ENCODE results near the gene ADAM15.
A peak's percentile ranks its signal among the peaks of the same experiment; 100 is the strongest.

The ADAM15 gene

GRCh38 chr1:155063550-155064110 is 12.5 kb downstream of the ADAM15 start, which contains the start of gene EFNA4:
Gene EFNA4 (plus strand): TSS chr1:155063740. CDS start chr1:155063824, 84 bp downstream.
- TF ChIP-seq CTCF (IDR thresholded peaks at IDR 0.05; ENCODE audit: low read length), result no peak
- no peak for TF ChIP-seq EZH2 (IDR thresholded peaks at IDR 0.05; ENCODE audit: borderline replicate concordance, low read length)
- H3F3A ChIP-seq (ENCODE audit: insufficient read depth, low read length), result no peaks in the 10 kb centered on the region
- peak within 1 kb of the TSS; percentile 62 for H3K4me2 ChIP-seq (ENCODE audit: low read length)
- H3K4me1 ChIP-seq (ENCODE audit: insufficient read depth, low read length, severe bottlenecking), result peaks cover 28% of the 10 kb centered on the region
- H3K79me2 ChIP-seq (ENCODE audit: insufficient read depth, low read length), result no peaks in the 10 kb centered on the region
- no peaks in the 10 kb centered on the region for H3K36me3 ChIP-seq (ENCODE audit: insufficient read depth, low read length)
- H3K27ac ChIP-seq (ENCODE audit: low read depth, low read length, poor library complexity, severe bottlenecking), result peak within 1 kb of the TSS; percentile 49
- peak within 1 kb of the TSS; percentile 69 for H3K4me3 ChIP-seq (ENCODE audit: low read depth, low read length, poor library complexity, severe bottlenecking)
- H3K9ac ChIP-seq (ENCODE audit: low read length), result peak within 1 kb of the TSS; percentile 69
- H3K9me2 ChIP-seq (ENCODE audit: low read depth, low read length), result no peaks in the 10 kb centered on the region
- H2AFZ ChIP-seq (ENCODE audit: low read length), result no peak within 1 kb of the TSS
- no peaks in the 10 kb centered on the region for H4K20me1 ChIP-seq (ENCODE audit: insufficient read depth, low read length)
- no peaks in the 10 kb centered on the region for H3K9me3 ChIP-seq (ENCODE audit: low read length)
- no peaks in the 10 kb centered on the region for H3K27me3 ChIP-seq (ENCODE audit: insufficient read depth, low read length)

- Histone ChIP-seq H3K4me1 (ENCODE audit: insufficient read depth, low read length, severe bottlenecking) (peaks cover 29% of the 10 kb centered on the region), H3F3A (ENCODE audit: insufficient read depth, low read length) (no peaks in the 10 kb centered on the region), H3K79me2 (ENCODE audit: insufficient read depth, low read length) (no peaks in the 10 kb centered on the region), H3K4me3 (ENCODE audit: low read depth, low read length, poor library complexity, severe bottlenecking) (peak overlapping the region; percentile 69), H3K27ac (ENCODE audit: low read depth, low read length, poor library complexity, severe bottlenecking) (no peak overlapping the region), H3K9me3 (ENCODE audit: low read length) (no peaks in the 10 kb centered on the region), H3K36me3 (ENCODE audit: insufficient read depth, low read length) (peaks cover 1% of the 10 kb centered on the region; the same call in 1 of the 2 replicates), H3K9me2 (ENCODE audit: low read depth, low read length) (no peaks in the 10 kb centered on the region), H3K4me2 (ENCODE audit: low read length) (peak overlapping the region; percentile 62), H4K20me1 (ENCODE audit: insufficient read depth, low read length) (no peaks in the 10 kb centered on the region), H2AFZ (ENCODE audit: low read length) (no peak overlapping the region), H3K9ac (ENCODE audit: low read length) (peak overlapping the region; percentile 69), H3K27me3 (ENCODE audit: insufficient read depth, low read length) (no peaks in the 10 kb centered on the region)
- TF ChIP-seq EZH2 (IDR thresholded peaks at IDR 0.05; ENCODE audit: borderline replicate concordance, low read length) (no peak), CTCF (IDR thresholded peaks at IDR 0.05; ENCODE audit: low read length) (no peak)
Measured at GRCh38 chr1:155064111-155064831, 13.2 kb downstream of the ADAM15 start.

- H3K9ac ChIP-seq (ENCODE audit: low read length), result peak overlapping the region; percentile 3; the same call in 1 of the 2 replicates
- no peaks in the 10 kb centered on the region for H4K20me1 ChIP-seq (ENCODE audit: insufficient read depth, low read length)
- no peaks in the 10 kb centered on the region for H3K9me3 ChIP-seq (ENCODE audit: low read length)
- H3K4me1 ChIP-seq (ENCODE audit: insufficient read depth, low read length, severe bottlenecking), result peaks cover 36% of the 10 kb centered on the region
- H3F3A ChIP-seq (ENCODE audit: insufficient read depth, low read length), result no peaks in the 10 kb centered on the region
- H3K9me2 ChIP-seq (ENCODE audit: low read depth, low read length), result no peaks in the 10 kb centered on the region
- H3K4me3 ChIP-seq (ENCODE audit: low read depth, low read length, poor library complexity, severe bottlenecking), result peak overlapping the region; percentile 69
- no peak overlapping the region for H3K27ac ChIP-seq (ENCODE audit: low read depth, low read length, poor library complexity, severe bottlenecking)
- H3K4me2 ChIP-seq (ENCODE audit: low read length), result peak overlapping the region; percentile 62
- no peak for TF ChIP-seq CTCF (IDR thresholded peaks at IDR 0.05; ENCODE audit: low read length)
- TF ChIP-seq EZH2 (IDR thresholded peaks at IDR 0.05; ENCODE audit: borderline replicate concordance, low read length), result no peak
- H3K79me2 ChIP-seq (ENCODE audit: insufficient read depth, low read length), result no peaks in the 10 kb centered on the region
- H3K36me3 ChIP-seq (ENCODE audit: insufficient read depth, low read length), result peaks cover 5% of the 10 kb centered on the region; the same call in 1 of the 2 replicates
- H2AFZ ChIP-seq (ENCODE audit: low read length), result no peak overlapping the region
- no peaks in the 10 kb centered on the region for H3K27me3 ChIP-seq (ENCODE audit: insufficient read depth, low read length)
Measured at GRCh38 chr1:155064832-155065429, 13.8 kb downstream of the ADAM15 start.

Measured in OCI-LY1 (cell line).